Parathyroid adenoma (tissue), 2 donors: ENCODE data around the gene PIAS4.

ENCODE experiments used
- H2AFZ ChIP-seq: fragments of 300-600 bp; sonication (generic); one replicate; pipeline ENCODE4 v1.7.0; 2017; ENCODE audit warnings: antibody characterized with exemption, mild to moderate bottlenecking
- H3K27ac ChIP-seq: fragments of 300-600 bp; sonication (generic); one replicate; pipeline ENCODE4 v1.7.0; 2017
- H3K27me3 ChIP-seq: fragments of 300-600 bp; sonication (generic); one replicate; pipeline ENCODE4 v1.7.0; 2017; ENCODE audit warnings: low read length; ENCODE audit not compliant: control insufficient read depth, insufficient read depth
- H3K36me3 ChIP-seq: fragments of 300-600 bp; sonication (generic); one replicate; pipeline ENCODE4 v1.7.0; 2017; ENCODE audit warnings: low read length; ENCODE audit not compliant: control insufficient read depth, insufficient read depth
- H3K4me1 ChIP-seq: fragments of 300-600 bp; sonication (generic); one replicate; pipeline ENCODE4 v1.7.0; 2017; ENCODE audit warnings: control low read depth
- H3K4me2 ChIP-seq: fragments of 300-600 bp; sonication (generic); one replicate; pipeline ENCODE4 v1.7.0; 2017; ENCODE audit warnings: low read length
- H3K4me3 ChIP-seq: fragments of 300-600 bp; sonication (generic); one replicate; pipeline ENCODE4 v1.7.0; 2017; ENCODE audit warnings: low read depth, low read length
- H3K79me2 ChIP-seq: fragments of 300-600 bp; sonication (generic); one replicate; pipeline ENCODE4 v1.7.0; 2017; ENCODE audit warnings: control low read depth
- H3K9ac ChIP-seq: fragments of 300-600 bp; sonication (generic); one replicate; pipeline ENCODE4 v1.7.0; 2017; ENCODE audit warnings: mild to moderate bottlenecking
- H3K9me3 ChIP-seq: fragments of 300-600 bp; sonication (generic); one replicate; pipeline ENCODE4 v1.7.0; 2017; ENCODE audit warnings: low read length; ENCODE audit not compliant: control insufficient read depth
- CTCF ChIP-seq: fragments of 300-600 bp; sonication (generic); IDR thresholded peaks from one replicate; pipeline ENCODE4 v1.7.0; 2017; ENCODE audit warnings: antibody characterized with exemption, mild to moderate bottlenecking
- donor health status: primary hyperparathyroidism.

Gene PIAS4

GRCh38 chr19:4032436-4032835 is 24.9 kb downstream of the PIAS4 start:
- peaks cover 6% of the 10 kb centered on the region for H3K79me2 ChIP-seq
- H3K36me3 ChIP-seq, result no peaks in the 10 kb centered on the region
- H3K4me3 ChIP-seq, result no peak overlapping the region
- TF ChIP-seq CTCF, result no peak
- no peak overlapping the region for H3K9ac ChIP-seq
- no peaks in the 10 kb centered on the region for H3K27me3 ChIP-seq
- H2AFZ ChIP-seq, result no peak overlapping the region
- H3K4me2 ChIP-seq, result no peak overlapping the region
- no peaks in the 10 kb centered on the region for H3K4me1 ChIP-seq
- no peaks in the 10 kb centered on the region for H3K9me3 ChIP-seq
- no peak overlapping the region for H3K27ac ChIP-seq

GRCh38 chr19:4033028-4033956 is 25.8 kb downstream of the PIAS4 start:
- no peak overlapping the region for H3K27ac ChIP-seq
- no peak for TF ChIP-seq CTCF
- H3K4me2 ChIP-seq, result no peak overlapping the region
- peaks cover 6% of the 10 kb centered on the region for H3K79me2 ChIP-seq
- H2AFZ ChIP-seq, result no peak overlapping the region
- H3K9me3 ChIP-seq, result no peaks in the 10 kb centered on the region
- H3K27me3 ChIP-seq, result no peaks in the 10 kb centered on the region
- H3K4me1 ChIP-seq, result no peaks in the 10 kb centered on the region
- no peaks in the 10 kb centered on the region for H3K36me3 ChIP-seq
- H3K4me3 ChIP-seq, result no peak overlapping the region
- no peak overlapping the region for H3K9ac ChIP-seq

- no peak for TF ChIP-seq CTCF
- Histone ChIP-seq H3K4me3 (no peak overlapping the region), H3K4me1 (no peaks in the 10 kb centered on the region), H3K36me3 (no peaks in the 10 kb centered on the region), H3K27ac (no peak overlapping the region), H2AFZ (no peak overlapping the region), H3K9ac (no peak overlapping the region), H3K27me3 (no peaks in the 10 kb centered on the region), H3K4me2 (no peak overlapping the region), H3K79me2 (peaks cover 6% of the 10 kb centered on the region), H3K9me3 (no peaks in the 10 kb centered on the region)
Measured at GRCh38 chr19:4034048-4035017, 26.8 kb downstream of the PIAS4 start.

GRCh38 chr19:4035018-4035566 is 27.6 kb downstream of the PIAS4 start:
- H3K36me3 ChIP-seq, result no peaks in the 10 kb centered on the region
- no peak for TF ChIP-seq CTCF
- no peak overlapping the region for H3K9ac ChIP-seq

More at GRCh38 chr19:4035018-4035566, 27.6 kb downstream of the PIAS4 start:
- Histone ChIP-seq H3K79me2 (peaks cover 6% of the 10 kb centered on the region), H3K4me1 (no peaks in the 10 kb centered on the region), H3K27ac (no peak overlapping the region), H3K4me2 (no peak overlapping the region), H3K27me3 (no peaks in the 10 kb centered on the region), H3K9me3 (no peaks in the 10 kb centered on the region), H2AFZ (no peak overlapping the region), H3K4me3 (no peak overlapping the region)
